GM23338 (cell line): ENCODE results near the gene CMSS1. TPM values are rescaled to one million over a fixed set of nuclear protein-coding genes. Genes with fewer than 3 reads are reported as not detected.

Source experiments
- ATAC-seq: fragments of 200-7000 bp; cut with Tn5 transposase; 3 replicates; pipeline ENCODE4 v1.9.1; 2020
- DNase-seq: peaks from one replicate; pipeline ENCODE4 v3.0.0-alpha.2; 2015; ENCODE audit warnings: low spot score
- H2AFZ ChIP-seq: fragments of 200-600 bp; sonication (generic); 2 replicates; pipeline ENCODE4 v1.8.0; 2016; ENCODE audit warnings: antibody characterized with exemption, mild to moderate bottlenecking, moderate library complexity
- H3F3A ChIP-seq: fragments of 200-600 bp; sonication (generic); replicated peaks from 2 replicates; pipeline ENCODE4 v1.8.0; 2017; ENCODE audit warnings: antibody characterized with exemption, mixed run types, low read depth
- H3K27ac ChIP-seq: fragments of 200-600 bp; sonication (generic); 2 replicates; pipeline ENCODE4 v1.6.1; 2016; ENCODE audit warnings: low read depth
- H3K27me3 ChIP-seq: fragments of 200-600 bp; sonication (generic); 2 replicates; pipeline ENCODE4 v1.8.0; 2016; ENCODE audit warnings: mild to moderate bottlenecking, mixed run types, moderate library complexity; ENCODE audit not compliant: insufficient read depth
- H3K36me3 ChIP-seq: fragments of 200-600 bp; sonication (generic); 2 replicates; pipeline ENCODE4 v1.8.0; 2016; ENCODE audit warnings: mild to moderate bottlenecking; ENCODE audit not compliant: insufficient read depth
- H3K4me1 ChIP-seq: fragments of 200-600 bp; sonication (generic); 2 replicates; pipeline ENCODE4 v1.8.0; 2016; ENCODE audit warnings: mild to moderate bottlenecking, moderate library complexity; ENCODE audit not compliant: insufficient read depth
- H3K4me2 ChIP-seq: fragments of 200-600 bp; sonication (generic); 2 replicates; pipeline ENCODE4 v1.7.1; 2017; ENCODE audit warnings: mixed run types
- H3K4me3 ChIP-seq: fragments of 200-600 bp; sonication (generic); 2 replicates; pipeline ENCODE4 v1.6.1; 2016; ENCODE audit warnings: mixed run types
- H3K79me2 ChIP-seq: fragments of 200-600 bp; sonication (generic); replicated peaks from 2 replicates; pipeline ENCODE4 v1.8.0; 2017; ENCODE audit warnings: mild to moderate bottlenecking; ENCODE audit not compliant: insufficient read depth
- H3K9me2 ChIP-seq: fragments of 200-600 bp; sonication (generic); 2 replicates; pipeline ENCODE4 v1.8.0; 2017; ENCODE audit not compliant: insufficient read depth
- H4K20me1 ChIP-seq: fragments of 200-600 bp; sonication (generic); replicated peaks from 2 replicates; pipeline ENCODE4 v1.8.0; 2017; ENCODE audit warnings: mild to moderate bottlenecking; ENCODE audit not compliant: insufficient read depth
- H3K27ac Mint-ChIP-seq: 2 replicates; pipeline ENCODE4 v1.8.0; 2020; ENCODE audit warnings: inconsistent platforms, mild to moderate bottlenecking, moderate library complexity, mixed read lengths
- H3K27me3 Mint-ChIP-seq: 3 replicates; pipeline ENCODE4 v1.8.0; 2022; ENCODE audit warnings: low read depth, mild to moderate bottlenecking, moderate library complexity, mixed read lengths, inconsistent platforms; ENCODE audit not compliant: insufficient read depth, poor library complexity
- H3K36me3 Mint-ChIP-seq: 3 replicates; pipeline ENCODE4 v1.8.0; 2021; ENCODE audit warnings: low read depth, mild to moderate bottlenecking, inconsistent platforms, moderate library complexity, mixed read lengths
- H3K4me1 Mint-ChIP-seq: 3 replicates; pipeline ENCODE4 v1.8.0; 2020; ENCODE audit warnings: mild to moderate bottlenecking, inconsistent platforms, mixed read lengths
- H3K4me3 Mint-ChIP-seq: 3 replicates; pipeline ENCODE4 v1.8.0; 2021; ENCODE audit warnings: moderate library complexity, mild to moderate bottlenecking, inconsistent platforms, mixed read lengths
- H3K9me3 Mint-ChIP-seq: 3 replicates; pipeline ENCODE4 v1.8.0; 2020; ENCODE audit warnings: moderate library complexity, mild to moderate bottlenecking, inconsistent platforms, mixed read lengths
- CREB1 ChIP-seq: fragments of 250-450 bp; sonication (Bioruptor Pico); IDR thresholded peaks from 2 replicates; pipeline ENCODE4 v1.5.0; 2020; ENCODE audit warnings: low read depth, mild to moderate bottlenecking, moderate library complexity
- EZH2 ChIP-seq: fragments of 200-600 bp; sonication (generic); IDR thresholded peaks from one replicate; pipeline ENCODE4 v1.8.0; 2017; ENCODE audit warnings: antibody characterized with exemption, mild to moderate bottlenecking, low read depth; ENCODE audit not compliant: unreplicated experiment
- EZH2phosphoT487 ChIP-seq: fragments of 200-600 bp; sonication (generic); IDR thresholded peaks from one replicate; pipeline ENCODE4 v1.8.1; 2018; ENCODE audit warnings: antibody characterized with exemption; ENCODE audit not compliant: unreplicated experiment
- ZNF331 ChIP-seq: fragments of 250-450 bp; sonication (Bioruptor Pico); IDR thresholded peaks from 2 replicates; pipeline ENCODE4 v1.5.0; 2020; ENCODE audit warnings: low read depth, mild to moderate bottlenecking, moderate library complexity
- polyA plus RNA-seq: library from polyadenylated mRNA; unstranded; fragments of >200 nt; fragmentation: Nextera tagmentation; extraction: Ambion mirVana; gene quantifications from 2 replicates; pipeline ENCODE4 v1.2.1, GENCODE V29; 2016
- total RNA-seq: library from RNA; depleted of rRNA; stranded (reverse); fragments of >200 nt; shearing (Covaris generic); gene quantifications from 2 replicates; pipeline ENCODE4 v1.2.3, GENCODE V29; 2014
- TF ChIP-seq, protein P1 (sequence below): IDR thresholded peaks from 2 replicates; pipeline ENCODE4 v1.6.1; 2016; ENCODE audit warnings: antibody characterized with exemption
- TF ChIP-seq, protein P2 (sequence below): fragments of 250-450 bp; sonication (Bioruptor Pico); IDR thresholded peaks from 2 replicates; pipeline ENCODE4 v1.5.0; 2020; ENCODE audit warnings: mild to moderate bottlenecking, moderate library complexity

CMSS1 gene
- total and polyA plus RNA-seq, 2 experiments from 2014 or later: 39.4 to 187 TPM

DNA sequence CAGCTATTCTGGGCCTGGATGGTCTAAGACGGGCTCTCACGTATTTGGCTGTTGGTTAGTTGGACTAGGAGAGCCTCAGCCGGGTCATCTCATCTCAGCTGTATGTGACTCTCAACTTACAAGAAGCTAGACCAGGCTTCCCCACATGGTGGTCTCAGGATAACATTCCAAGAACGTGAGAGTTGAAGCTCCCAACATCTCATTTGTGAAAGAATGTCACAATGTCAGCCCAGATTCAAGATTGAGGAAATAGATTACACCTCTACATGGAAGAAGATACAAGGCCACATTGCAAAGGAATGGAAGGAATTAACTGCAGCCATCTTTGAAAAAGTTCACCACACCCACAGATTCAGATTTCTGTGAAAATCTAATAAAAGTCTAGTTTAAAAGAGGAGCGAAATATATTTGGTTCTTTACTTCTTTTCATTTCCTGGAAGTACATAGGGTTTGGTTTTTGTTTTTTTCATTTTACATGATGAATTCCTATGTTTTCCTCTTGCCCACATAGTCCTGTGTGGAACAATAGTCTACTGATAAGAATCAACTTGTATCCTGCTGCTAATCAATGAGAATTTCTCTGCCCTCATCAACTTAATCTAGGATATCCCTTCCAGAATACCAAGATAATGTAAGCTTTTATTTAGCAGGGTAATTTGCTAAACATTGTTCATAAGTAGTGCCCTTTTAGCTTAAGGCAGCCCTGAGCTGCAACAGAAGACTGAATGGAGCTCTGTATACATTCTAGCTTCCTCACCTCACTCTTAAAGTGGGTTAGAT lies 116.5 kb downstream of the CMSS1 start:
- H3K9me2 ChIP-seq: no peaks in the 10 kb centered on the region
- H4K20me1 ChIP-seq: no peaks in the 10 kb centered on the region
- ATAC-seq: no peak
- no peak overlapping the region for H2AFZ ChIP-seq
- no peak for DNase-seq
- H3K4me3 ChIP-seq: no peak overlapping the region
- peaks cover 18% of the 10 kb centered on the region for H3K4me1 ChIP-seq
- H3K27me3 Mint-ChIP-seq: no peaks in the 10 kb centered on the region
- H3K9me3 Mint-ChIP-seq: no peaks in the 10 kb centered on the region; the same call in 2 of the 3 replicates
- no peaks in the 10 kb centered on the region for H3K36me3 ChIP-seq
- H3F3A ChIP-seq: no peaks in the 10 kb centered on the region
- H3K36me3 Mint-ChIP-seq: no peaks in the 10 kb centered on the region
- H3K4me2 ChIP-seq: no peak overlapping the region
- H3K79me2 ChIP-seq: peaks cover 10% of the 10 kb centered on the region; the same call in 1 of the 2 replicates
- TF ChIP-seq EZH2phosphoT487: no peak
- no peak for TF ChIP-seq ZNF331
- TF ChIP-seq, protein P1, sequence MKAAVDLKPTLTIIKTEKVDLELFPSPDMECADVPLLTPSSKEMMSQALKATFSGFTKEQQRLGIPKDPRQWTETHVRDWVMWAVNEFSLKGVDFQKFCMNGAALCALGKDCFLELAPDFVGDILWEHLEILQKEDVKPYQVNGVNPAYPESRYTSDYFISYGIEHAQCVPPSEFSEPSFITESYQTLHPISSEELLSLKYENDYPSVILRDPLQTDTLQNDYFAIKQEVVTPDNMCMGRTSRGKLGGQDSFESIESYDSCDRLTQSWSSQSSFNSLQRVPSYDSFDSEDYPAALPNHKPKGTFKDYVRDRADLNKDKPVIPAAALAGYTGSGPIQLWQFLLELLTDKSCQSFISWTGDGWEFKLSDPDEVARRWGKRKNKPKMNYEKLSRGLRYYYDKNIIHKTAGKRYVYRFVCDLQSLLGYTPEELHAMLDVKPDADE: no peak
- TF ChIP-seq EZH2: no peak
- TF ChIP-seq, protein P2, sequence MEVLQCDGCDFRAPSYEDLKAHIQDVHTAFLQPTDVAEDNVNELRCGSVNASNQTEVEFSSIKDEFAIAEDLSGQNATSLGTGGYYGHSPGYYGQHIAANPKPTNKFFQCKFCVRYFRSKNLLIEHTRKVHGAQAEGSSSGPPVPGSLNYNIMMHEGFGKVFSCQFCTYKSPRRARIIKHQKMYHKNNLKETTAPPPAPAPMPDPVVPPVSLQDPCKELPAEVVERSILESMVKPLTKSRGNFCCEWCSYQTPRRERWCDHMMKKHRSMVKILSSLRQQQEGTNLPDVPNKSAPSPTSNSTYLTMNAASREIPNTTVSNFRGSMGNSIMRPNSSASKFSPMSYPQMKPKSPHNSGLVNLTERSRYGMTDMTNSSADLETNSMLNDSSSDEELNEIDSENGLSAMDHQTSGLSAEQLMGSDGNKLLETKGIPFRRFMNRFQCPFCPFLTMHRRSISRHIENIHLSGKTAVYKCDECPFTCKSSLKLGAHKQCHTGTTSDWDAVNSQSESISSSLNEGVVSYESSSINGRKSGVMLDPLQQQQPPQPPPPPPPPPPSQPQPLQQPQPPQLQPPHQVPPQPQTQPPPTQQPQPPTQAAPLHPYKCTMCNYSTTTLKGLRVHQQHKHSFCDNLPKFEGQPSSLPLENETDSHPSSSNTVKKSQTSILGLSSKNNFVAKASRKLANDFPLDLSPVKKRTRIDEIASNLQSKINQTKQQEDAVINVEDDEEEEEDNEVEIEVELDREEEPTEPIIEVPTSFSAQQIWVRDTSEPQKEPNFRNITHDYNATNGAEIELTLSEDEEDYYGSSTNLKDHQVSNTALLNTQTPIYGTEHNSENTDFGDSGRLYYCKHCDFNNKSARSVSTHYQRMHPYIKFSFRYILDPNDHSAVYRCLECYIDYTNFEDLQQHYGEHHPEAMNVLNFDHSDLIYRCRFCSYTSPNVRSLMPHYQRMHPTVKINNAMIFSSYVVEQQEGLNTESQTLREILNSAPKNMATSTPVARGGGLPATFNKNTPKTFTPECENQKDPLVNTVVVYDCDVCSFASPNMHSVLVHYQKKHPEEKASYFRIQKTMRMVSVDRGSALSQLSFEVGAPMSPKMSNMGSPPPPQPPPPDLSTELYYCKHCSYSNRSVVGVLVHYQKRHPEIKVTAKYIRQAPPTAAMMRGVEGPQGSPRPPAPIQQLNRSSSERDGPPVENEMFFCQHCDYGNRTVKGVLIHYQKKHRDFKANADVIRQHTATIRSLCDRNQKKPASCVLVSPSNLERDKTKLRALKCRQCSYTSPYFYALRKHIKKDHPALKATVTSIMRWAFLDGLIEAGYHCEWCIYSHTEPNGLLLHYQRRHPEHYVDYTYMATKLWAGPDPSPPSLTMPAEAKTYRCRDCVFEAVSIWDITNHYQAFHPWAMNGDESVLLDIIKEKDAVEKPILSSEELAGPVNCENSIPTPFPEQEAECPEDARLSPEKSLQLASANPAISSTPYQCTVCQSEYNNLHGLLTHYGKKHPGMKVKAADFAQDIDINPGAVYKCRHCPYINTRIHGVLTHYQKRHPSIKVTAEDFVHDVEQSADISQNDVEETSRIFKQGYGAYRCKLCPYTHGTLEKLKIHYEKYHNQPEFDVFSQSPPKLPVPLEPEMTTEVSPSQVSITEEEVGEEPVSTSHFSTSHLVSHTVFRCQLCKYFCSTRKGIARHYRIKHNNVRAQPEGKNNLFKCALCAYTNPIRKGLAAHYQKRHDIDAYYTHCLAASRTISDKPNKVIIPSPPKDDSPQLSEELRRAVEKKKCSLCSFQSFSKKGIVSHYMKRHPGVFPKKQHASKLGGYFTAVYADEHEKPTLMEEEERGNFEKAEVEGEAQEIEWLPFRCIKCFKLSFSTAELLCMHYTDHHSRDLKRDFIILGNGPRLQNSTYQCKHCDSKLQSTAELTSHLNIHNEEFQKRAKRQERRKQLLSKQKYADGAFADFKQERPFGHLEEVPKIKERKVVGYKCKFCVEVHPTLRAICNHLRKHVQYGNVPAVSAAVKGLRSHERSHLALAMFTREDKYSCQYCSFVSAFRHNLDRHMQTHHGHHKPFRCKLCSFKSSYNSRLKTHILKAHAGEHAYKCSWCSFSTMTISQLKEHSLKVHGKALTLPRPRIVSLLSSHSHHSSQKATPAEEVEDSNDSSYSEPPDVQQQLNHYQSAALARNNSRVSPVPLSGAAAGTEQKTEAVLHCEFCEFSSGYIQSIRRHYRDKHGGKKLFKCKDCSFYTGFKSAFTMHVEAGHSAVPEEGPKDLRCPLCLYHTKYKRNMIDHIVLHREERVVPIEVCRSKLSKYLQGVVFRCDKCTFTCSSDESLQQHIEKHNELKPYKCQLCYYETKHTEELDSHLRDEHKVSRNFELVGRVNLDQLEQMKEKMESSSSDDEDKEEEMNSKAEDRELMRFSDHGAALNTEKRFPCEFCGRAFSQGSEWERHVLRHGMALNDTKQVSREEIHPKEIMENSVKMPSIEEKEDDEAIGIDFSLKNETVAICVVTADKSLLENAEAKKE (CRISPR knock-in tag): no peak
- TF ChIP-seq CREB1 (CRISPR knock-in tag): no peak
- peaks cover 35% of the 10 kb centered on the region for H3K4me1 Mint-ChIP-seq
- no peak overlapping the region for H3K27ac Mint-ChIP-seq
- H3K27me3 ChIP-seq: no peaks in the 10 kb centered on the region
- no peak overlapping the region for H3K4me3 Mint-ChIP-seq
- H3K27ac ChIP-seq: no peak overlapping the region
